GM20431 (cell line): ENCODE data around the gene DOCK9.

ENCODE experiments used
- in situ Hi-C: fragments of 300-500 bp; cut with MseI, MboI; formaldehyde crosslinking; loops from one replicate; pipeline ENCODE4 v1.15.0; 2020; ENCODE audit warnings: low sequenced_read_pairs; ENCODE audit not compliant: unreplicated experiment

The DOCK9 gene, protein sequence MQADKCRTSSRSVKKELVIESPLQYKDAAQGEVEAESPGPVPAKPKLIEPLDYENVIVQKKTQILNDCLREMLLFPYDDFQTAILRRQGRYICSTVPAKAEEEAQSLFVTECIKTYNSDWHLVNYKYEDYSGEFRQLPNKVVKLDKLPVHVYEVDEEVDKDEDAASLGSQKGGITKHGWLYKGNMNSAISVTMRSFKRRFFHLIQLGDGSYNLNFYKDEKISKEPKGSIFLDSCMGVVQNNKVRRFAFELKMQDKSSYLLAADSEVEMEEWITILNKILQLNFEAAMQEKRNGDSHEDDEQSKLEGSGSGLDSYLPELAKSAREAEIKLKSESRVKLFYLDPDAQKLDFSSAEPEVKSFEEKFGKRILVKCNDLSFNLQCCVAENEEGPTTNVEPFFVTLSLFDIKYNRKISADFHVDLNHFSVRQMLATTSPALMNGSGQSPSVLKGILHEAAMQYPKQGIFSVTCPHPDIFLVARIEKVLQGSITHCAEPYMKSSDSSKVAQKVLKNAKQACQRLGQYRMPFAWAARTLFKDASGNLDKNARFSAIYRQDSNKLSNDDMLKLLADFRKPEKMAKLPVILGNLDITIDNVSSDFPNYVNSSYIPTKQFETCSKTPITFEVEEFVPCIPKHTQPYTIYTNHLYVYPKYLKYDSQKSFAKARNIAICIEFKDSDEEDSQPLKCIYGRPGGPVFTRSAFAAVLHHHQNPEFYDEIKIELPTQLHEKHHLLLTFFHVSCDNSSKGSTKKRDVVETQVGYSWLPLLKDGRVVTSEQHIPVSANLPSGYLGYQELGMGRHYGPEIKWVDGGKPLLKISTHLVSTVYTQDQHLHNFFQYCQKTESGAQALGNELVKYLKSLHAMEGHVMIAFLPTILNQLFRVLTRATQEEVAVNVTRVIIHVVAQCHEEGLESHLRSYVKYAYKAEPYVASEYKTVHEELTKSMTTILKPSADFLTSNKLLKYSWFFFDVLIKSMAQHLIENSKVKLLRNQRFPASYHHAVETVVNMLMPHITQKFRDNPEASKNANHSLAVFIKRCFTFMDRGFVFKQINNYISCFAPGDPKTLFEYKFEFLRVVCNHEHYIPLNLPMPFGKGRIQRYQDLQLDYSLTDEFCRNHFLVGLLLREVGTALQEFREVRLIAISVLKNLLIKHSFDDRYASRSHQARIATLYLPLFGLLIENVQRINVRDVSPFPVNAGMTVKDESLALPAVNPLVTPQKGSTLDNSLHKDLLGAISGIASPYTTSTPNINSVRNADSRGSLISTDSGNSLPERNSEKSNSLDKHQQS (N-terminal part only)

DNA sequence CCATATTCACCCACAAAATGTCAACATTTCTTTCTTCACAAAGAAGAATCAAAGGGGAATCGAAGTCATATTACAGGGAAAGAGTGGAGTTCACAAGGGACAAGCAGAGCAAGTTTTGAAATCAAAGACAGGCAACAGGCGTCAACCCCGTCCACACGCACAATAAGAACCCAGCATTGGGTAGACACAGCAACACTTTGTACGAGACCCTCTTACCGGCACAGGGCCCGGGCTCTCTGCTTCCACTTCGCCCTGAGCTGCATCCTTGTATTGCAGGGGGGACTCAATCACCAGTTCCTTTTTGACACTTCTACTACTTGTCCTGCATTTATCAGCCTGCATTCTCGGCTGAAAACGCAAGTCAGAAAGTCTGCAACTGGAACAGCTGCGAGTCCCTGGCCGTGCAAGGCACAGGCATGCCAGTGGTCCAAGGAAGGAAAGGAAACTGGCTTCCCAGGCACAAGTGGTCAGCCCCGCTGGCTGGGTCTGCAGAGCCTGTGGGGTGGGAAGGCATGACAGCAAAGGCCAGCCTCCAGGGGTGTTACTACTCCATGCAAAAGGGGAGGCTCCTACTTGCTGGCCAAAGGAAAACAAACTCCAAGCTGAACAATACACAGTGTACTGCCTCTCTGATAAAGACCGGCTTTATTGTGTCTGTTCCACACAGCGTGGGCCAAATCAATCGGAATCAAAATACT, at the start of gene DOCK9:
Gene DOCK9, minus strand, starts transcription at position 497 of the 698 bp plus-strand sequence. Its CDS starts 155 bp downstream, at position 342.
- in situ Hi-C loops = no loop called here

DNA sequence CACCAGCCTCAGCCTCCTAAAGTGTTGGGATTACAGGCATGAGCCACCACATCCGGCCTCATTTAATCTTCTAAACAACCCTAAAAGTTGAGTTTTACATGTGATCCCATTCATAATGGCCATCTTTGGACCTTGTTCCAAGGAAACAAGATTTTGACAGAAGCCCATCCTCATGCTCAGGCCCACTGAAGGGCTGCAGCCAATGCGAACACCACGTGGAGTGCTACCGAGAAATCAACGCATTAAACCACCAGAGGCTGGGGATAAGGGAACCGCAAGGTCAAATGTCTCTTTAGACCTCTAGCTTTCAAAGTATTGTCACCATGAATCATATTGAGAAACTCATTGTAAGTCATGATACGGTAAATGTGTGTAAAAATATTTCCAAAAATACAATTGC, 49.4 kb upstream of the DOCK9 start:
- in situ Hi-C loops = no loop called here

DNA sequence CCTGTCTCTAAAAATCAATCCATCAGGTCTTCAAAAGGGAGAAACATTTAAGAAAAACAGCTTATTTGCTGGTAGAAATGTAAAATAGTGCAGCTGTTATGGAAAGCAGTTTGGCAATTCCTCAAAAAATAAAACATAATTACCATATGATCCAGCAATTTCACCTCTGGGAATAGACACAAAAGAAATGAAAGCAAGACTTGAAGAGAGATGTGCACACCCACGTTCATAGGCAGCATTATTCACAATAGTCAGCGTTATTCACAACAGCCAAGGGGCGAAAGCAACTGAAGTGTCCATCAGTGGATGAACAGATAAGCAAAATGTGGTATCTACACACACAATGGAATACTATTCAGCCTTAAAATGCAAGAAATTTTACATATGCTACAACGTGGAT, 45.1 kb upstream of the DOCK9 start:
- in situ Hi-C loops = no loop called here

DNA sequence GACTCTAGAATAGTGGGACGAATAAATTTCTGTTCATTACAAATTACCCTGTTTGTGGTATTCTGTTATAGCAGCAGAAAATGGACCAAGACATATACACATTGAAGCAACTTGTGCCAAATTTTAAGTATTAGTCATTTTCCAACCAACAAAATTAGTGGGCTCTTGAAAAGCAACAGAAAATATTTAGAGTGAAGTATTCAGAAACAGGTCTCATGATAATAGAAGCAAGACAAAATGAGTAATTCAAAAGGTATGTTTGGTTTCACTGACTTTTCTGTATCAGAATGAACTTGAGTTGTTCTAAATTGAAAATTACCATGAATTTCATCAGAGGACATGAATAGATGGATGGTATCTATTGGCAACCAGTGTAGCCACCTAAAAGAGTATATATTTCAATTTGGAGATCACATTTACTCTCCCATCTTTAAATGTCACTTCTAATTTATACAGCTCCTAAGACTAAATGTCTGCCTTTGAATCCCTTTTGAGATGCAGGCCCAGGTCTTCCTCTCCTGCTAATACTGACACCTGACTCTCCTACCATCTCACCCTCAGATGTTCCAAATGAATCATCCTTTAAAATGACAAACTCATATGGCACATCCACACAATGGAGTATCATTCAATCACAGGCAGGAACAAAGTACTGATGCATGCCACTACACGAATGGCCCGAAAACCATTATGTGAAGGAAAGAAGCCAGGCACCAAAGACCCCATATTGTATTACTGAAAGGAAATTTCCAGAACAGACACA, 40.7 kb upstream of the DOCK9 start:
- in situ Hi-C loops = no loop called here

DNA sequence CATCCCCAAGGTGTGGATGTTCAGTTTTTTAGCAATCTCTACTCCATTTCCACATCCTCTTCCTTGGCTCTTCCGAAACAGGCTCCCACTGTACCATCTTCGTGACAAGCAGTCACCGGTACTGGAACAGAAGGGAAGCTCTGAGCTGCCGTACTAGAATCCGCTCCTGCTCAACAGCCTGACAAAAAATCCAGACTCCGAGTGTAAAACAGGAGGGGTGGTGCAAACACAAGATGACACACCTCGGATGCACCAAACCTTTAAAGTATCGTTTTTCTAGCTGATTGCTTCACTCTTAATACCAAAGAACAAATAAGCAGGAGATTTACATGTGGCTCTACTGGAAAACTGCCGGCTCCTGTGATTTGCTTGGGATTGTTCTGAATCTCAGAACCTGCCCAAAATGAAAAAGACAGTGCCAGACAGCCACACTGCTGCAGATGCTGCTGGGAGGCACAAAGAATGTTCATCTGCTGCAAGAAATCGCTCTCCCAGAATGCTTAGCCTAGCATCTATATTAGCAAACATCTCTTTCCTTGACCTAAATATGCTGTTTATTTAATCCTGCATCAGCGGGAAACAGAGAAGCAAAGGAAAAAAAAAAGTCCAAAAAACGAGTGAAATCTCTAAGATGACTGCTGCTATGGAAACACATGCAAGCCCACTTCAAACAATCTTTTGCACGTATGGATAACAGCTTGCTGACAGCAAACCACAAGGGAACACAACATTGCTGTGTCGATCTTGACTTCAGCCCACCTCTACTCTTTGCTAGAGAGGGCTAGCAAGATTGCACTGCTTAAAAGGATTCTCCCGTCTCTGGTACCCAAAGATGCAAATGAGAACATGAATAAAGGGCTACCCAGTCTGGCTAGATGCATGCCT, 38.0 kb upstream of the DOCK9 start:
- in situ Hi-C loops = no loop called here

DNA sequence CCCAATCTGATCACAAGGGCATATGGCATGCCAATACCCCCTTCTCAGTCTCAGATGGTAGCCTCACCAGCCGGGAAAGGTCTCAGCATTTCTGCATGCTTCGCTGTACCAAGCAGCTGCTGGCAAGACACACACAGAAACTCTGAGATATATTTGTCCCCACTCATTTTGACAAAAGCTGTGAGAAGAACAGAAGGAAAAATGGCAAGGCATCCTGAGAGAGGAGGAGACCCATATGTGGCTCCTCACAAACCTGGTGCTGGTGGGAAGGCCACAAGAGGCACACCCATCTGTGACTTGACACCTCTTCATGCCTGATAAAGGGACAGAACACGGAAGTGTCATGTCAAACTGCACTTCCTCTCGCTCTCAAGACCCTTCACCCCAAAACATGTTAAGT, 36.7 kb upstream of the DOCK9 start:
- in situ Hi-C loops = no loop called here

DNA sequence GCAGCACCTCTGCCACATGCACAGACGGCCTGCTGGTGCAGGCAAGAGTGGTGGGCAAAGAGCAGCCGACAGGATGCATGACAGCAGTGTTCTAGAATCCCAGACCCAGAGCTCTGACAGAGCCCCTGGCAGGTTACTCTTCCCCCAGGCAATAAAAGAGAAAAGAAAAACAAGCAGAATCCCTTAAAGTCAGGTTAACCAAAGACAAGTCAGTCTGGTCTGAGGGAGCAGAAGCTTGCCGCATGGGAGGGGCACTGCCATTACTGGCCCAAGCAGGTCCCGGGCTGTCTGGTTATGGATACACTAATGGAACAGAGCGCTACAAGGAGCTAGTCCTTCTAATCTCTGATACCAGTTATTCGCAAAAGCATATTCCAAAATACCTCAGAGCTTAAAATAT, 36.1 kb upstream of the DOCK9 start:
- in situ Hi-C loops = no loop called here

DNA sequence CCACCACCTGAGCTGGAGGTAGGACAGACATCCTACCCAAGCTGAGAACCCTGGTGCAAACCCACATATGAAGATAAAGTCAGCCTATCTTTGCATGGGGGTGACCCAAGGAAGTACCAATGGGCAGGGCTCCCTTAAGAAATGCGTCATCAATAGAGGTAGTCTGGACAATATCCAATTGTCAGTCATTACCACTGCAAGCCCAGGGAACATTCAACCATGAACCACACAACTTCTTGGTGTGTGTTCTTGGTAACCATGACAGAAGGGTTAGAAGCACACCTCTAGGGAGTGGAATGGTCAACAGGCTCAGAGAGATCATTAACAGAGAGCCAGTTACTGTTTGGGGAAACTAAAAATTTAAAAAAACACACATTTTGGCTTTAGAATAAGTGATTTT, 34.7 kb upstream of the DOCK9 start:
- in situ Hi-C loops = no loop called here

DNA sequence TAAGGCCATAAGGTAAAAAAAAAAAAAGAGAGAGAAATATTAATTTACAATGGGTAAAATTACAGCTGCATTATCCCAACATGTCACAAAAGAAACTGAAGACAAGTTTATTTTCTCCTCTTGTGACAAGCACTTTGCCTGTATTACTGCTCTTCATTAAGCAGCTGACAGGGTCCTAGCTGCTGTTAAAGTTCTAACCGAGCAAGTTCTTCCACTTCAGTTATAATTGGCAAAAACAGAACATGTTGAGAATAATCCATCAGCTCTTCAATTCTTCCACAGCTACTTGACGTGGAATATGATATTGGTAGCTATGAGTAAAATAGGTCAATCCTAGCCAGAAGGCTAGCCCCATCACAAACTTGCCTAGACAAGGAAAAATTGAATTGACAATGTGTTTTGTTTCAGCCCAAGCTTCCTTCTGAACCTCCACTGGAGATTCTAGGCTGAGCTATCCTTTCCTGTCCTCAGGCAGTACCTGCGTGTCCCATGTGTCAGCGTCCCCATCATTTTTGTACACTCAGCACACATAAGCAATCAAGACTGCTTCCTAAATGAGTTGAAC, 32.2 kb upstream of the DOCK9 start:
- in situ Hi-C loops = no loop called here

DNA sequence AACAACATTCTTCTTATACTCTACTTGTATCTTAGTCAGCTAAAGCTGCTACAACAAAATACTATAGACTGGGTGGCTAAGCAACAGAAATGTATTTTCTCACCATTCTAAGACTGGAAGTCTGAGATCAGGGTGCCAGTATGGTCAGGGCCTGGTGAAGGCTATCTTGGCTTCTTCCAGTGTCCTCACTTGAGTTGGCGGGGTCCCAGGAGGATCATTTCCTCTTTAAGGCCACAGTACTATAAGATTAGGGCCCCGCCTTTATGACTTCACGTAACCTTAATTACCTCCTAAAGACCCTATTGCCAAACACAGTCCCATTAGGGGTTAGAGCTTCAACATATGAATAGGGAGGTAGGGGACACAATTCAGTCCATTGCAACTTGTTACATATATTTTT, 30.7 kb upstream of the DOCK9 start:
- in situ Hi-C loops = no loop called here

DNA sequence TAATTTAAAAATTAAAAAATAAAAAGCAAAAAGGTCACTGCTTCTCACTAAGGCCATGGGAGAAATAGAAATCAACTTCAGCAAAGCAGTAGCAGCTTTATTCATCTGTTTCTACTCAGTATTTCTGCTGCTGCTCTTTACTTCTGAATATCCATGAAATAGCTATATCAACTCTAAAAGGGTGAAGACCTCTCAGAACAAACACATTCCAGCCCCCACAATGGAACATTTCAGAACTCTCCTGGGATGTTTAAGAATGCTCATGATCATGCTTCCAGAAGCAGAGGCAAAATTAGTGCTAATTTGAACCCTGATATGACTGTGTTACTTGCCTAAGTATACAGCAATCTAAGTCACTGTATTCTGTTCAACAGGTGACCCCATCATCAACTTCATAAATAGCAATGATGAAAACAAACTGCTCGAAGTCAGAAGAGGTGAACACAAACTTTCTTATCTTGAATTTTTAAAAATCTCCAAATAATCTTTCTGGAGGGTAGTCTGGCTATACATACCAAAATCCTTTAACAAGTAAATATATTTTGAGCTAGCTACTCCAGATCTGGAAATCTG, 29.6 kb upstream of the DOCK9 start:
- in situ Hi-C loops = no loop called here

DNA sequence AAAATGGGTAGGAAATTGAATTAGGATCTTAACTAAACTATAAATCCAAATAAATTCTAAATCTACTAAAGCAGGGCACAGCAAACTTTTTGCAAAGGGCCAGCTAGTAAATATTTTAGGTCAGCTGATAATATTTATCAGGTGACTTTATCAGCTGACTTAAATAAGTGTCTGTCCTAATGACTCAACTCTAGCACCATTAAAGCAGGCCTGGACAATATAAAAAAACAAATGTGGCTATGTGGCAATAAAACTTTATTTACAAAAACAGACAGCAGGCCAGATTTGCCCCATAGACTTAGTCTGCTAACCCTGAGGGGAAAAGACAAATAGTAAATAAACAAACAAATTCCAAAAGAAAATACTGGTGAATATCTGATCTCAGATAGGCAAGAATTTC, 27.7 kb upstream of the DOCK9 start:
- in situ Hi-C loops = no loop called here

DNA sequence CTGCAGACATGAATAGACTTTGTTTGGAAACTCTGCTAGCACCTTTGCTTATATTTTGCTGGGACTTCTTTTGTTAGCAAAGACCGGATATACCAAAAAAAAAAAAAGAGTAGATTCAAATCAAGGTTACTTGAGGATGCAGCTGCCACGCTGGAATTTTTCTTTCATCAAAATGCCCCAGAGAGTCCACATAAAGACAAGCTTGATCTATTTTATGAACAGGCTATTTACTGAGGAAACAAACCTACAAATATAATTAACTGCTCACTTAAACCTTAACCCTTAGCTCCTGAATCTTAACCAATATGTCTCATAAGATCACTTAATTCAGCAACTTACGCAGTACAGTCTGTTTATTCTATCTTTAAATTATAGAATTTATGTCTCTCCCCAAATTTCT, 27.1 kb upstream of the DOCK9 start:
- in situ Hi-C loops = no loop called here

DNA sequence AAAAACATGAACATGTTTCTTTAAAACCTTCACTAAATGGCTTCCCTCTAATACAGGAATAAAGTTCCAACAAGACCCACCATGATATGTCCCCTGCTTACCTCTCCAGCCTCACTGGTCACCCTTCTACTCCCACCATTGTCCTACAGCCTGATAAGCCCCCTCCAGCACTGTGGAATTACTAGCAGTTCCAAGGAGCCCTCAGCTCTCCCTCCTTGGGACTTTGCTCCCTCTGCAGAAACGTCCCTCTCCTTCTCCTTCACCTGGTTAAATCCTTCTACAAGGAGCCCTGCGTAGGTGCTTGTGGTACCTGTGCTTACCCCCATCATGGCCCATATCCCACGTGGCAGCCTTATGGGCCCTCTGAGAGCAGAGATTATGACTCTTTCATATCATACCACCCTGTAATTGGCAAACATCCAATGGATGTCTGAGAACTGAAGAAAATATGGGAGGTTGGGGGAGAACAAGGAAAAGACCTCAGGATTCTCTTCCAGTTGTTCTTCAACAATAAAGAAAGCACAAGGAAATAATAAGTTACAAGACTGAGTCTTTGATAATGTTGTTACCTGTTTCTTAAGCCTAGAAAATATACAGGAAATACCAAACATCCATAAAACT, 26.1 kb upstream of the DOCK9 start:
- in situ Hi-C loops = no loop called here

DNA sequence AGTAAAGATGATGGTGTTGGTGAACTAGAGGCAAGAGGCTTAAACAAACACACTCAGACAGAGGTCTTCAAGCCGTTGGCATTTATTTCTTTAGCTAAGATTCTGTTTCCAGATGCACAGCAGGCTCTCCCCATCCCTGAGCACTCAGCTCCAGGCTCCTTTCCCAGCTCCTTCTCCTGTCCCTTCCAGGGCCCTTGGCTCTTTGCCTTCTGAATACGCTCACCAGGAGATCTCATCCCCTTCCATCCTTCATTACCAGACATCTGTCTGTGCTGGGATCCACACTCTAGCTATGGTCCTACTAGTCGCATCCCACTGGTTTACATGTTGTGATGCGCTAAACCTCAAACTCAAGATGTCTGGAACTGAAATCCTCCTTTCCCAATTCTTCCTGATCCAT, 25.3 kb upstream of the DOCK9 start:
- in situ Hi-C loops = no loop called here

DNA sequence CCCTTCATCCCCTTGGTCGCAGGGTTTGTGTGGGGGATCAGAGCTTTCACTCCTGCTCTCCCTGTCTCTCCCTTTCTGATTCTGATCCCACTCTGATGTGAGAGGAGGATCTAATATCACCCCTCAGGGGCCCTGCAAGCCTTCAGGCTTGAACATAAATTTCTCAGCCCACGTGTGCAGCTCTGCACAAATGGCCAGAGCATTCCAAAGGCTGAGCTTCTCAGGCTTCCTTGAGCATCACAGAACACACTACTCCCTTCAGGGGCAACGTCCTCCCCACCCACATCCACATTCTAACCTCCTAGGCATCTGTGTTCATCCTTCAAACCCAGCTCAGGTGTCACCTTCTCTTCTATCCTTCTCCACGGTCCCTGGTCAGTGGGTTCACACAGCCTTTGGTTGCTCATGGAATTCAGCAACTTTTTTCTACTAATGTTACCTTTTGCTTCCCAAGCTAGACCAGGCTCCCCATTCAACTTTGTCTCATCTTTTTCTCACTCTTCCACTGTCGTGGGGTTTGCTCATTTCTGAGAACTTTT, 24.4 kb upstream of the DOCK9 start:
- in situ Hi-C loops = no loop called here

DNA sequence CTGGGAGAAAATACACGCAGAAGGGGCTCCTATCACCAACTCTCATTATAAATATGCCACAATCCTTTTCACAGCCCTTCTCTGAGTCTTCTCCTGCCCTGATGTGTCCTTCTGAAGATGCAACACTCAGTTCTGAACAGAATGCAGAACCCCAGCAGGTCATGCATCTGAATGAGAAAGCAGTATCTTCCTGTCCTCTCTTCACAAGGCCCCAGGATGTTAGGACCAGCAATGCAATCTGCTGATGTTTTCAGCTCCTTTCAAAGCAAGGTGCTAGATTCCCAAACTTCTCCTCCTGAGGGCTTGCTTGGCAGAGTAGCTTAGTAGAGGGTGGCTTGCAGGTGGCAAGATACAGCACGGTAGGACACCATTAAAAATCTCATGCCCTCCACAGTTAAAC, 22.3 kb upstream of the DOCK9 start:
- in situ Hi-C loops = no loop called here
